ENCODE results near the gene LYPD6B.
"Not testable (repeated sequence)": the region's sequence is repeated elsewhere in the genome, so short reads cannot be mapped to it uniquely, and the experiment has no call there.

Gene LYPD6B

DNA sequence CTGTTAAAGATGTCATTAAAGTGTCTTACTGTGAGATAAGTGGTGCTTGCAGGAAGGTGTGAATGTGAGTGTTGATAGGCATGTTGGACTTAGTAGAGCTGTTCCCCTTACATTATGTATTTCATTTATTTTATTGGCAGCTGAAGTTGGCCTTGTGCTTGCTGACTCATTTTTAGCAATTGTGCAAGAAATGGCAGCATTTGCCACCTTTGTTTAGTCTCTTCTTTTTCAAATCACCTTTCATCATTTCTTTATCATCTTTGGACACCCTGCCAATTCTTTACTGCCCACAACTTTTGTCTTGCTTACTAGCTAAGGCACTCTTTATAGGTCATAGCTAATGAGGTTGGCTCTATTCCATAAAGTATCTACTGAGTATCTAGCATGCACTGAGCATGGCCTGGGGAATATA is 161.6 kb downstream of the LYPD6B start:
- DNase-seq (ENCODE audit: low read depth, low spot score) = no peak

DNA sequence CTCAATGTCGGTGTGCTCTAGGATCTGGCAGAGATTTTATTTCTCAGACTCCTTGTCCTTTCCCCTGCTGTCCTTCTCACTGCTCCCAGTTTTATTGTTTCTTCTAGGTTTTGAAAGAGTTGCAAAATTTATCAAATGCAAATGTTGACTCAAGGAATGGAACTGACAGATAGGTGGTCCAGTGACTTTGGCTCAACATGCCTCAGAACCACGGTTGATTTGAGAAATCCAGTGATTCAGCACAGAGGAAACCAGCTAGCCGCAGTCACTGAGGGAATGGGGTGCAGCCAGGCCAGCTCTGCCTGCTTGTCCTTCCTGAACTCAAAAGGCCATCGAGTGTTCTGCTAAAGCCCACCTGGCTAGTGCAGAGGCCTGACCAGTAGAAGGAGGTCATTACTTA is 166.2 kb downstream of the LYPD6B start:
- no peak for DNase-seq (ENCODE audit: low read depth, low spot score)

- DNase-seq (ENCODE audit: low read depth, low spot score) = no peak
Measured at GRCh38 chr2:149205143-149205542, 166.6 kb downstream of the LYPD6B start.

DNA sequence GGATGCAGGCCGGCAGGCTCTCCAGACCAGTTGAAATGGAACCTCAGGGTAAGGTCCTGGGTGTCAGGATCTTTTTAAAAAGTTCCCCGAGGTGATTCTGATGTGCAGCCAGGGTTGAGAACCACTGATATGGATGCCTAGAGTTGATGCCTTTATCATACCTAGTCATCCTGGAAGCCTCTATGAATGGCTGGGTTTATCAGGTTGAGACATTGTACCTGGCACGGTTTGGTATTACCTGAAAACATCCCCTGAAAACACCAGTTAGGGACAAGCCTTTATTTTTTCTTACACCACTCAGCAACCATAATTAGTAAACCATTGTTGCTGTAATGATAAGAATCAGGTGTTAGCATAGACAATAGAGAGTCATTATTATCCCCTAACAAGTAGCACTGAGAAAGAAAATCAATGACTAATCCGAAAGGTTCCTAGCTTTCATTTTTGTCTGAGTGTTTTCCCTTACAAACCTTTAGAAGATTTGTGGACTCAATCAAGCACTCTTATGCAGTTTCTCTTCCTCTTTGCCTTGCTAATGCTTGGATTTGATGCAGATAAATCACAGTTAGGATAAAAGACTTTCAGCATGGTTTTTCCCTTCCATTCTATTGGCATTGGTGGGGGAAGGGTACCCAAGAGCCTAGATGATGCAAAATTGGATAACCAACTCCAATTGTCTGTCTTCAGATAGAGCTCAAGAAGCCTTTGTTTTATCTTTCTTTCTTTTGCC is 175.4 kb downstream of the LYPD6B start:
- no peak for DNase-seq (ENCODE audit: low read depth, low spot score)

DNA sequence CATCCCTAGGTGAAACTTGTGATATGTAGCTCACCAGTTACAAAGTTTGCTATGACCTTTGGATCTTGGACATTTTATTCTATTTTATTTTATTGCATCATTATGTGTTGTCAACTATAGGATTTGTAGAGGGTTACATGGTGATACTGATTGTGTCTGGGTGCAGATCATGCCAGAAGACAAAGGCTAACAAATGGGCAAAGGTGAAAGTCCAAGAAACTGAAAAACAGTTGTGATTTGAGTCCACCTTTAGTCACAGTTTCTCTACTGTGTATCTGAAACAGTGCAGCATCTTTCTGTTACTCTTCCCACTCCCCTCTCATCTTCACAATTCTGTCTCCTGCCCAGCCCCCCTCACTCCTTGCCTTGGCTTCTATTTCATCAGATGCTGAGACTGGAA is 180.0 kb downstream of the LYPD6B start:
- no peak for DNase-seq (ENCODE audit: low read depth, low spot score)

DNA sequence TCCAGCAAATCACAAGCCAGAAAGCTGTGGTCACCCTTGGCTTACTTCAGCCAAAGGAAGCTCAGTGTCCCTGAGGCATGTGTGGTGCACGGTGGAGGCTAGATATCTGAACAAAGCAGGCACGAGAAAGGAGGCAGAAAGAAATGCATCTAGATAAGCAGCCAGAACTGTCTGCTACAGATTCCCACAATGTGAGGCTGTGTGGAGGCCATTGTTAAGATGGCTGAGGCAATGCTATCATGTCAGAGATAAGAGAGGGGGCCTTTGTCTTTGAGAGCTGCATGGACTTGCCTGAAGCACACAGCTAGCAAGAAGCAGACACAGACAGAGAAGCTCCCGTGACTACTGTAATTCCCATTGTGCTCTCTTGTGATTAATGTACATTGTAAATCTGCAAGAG is 181.4 kb downstream of the LYPD6B start:
- no peak for DNase-seq (ENCODE audit: low read depth, low spot score)

DNA sequence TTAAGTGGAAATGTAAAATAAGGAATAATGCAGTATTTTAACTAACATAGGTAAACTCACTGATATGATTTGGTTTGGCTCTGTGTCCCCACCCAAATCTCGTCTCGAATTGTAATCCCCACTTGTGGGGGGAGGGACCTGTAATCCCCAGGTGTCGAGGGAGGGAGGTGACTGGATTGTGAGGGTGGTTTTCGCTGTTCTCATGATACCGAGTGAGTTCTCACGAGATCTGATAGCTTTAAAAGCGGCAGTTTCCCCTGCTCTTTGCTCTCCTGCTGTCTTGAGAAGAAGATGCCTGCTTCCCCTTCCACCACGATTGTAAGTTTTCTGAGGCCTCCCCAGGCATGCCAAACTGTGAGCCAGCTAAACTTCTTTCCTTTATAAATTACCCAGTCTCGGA is 182.5 kb downstream of the LYPD6B start:
- DNase-seq (ENCODE audit: low read depth, low spot score) = no peak

GRCh38 chr2:149221898-149222297 is 183.4 kb downstream of the LYPD6B start:
- no peak for DNase-seq (ENCODE audit: low read depth, low spot score)

- DNase-seq (ENCODE audit: low read depth, low spot score) = no peak
Measured at GRCh38 chr2:149223472-149224095, 185.1 kb downstream of the LYPD6B start.

DNA sequence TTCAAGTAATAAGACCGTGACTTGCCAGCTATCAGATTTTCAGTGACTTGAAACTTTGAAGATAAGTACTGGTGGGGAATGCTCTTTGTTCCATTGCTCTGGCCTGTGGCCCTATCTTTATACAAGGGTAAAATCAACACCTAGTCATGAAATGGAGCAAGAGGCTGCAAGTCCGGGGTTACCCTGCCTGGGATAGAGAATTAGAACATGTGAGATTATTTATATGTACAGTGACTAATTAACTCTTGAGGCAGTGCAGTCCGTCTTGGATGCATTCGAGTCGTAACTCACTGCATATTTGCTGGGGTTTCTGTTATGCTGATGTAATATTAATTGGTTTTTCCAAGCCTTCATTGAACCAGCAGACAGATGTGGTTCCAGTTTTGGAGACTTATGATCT is 186.0 kb downstream of the LYPD6B start:
- no peak for DNase-seq (ENCODE audit: low read depth, low spot score)

DNA sequence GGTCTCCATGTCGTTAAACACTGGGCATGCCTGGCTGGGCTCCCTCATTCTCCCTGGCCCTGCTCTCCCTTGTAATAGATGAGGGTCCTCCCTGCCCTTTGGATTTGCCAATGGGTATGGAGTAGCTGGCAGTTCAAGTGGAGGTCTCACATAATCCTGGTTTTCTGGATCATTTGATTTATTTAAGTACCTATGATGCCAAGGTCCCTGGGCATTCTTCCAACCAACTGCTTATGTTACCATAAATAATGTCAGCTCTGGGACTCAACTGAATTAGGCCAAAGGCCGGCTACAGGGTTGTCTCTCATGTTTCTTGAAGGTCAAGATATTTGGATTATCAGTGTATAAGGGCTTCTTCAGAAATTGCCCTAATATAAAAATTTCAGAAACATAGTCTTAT is 186.9 kb downstream of the LYPD6B start:
- DNase-seq (ENCODE audit: low read depth, low spot score) = no peak

- DNase-seq (ENCODE audit: low read depth, low spot score) = no peak
Measured at GRCh38 chr2:149226790-149227189, 188.3 kb downstream of the LYPD6B start.

DNA sequence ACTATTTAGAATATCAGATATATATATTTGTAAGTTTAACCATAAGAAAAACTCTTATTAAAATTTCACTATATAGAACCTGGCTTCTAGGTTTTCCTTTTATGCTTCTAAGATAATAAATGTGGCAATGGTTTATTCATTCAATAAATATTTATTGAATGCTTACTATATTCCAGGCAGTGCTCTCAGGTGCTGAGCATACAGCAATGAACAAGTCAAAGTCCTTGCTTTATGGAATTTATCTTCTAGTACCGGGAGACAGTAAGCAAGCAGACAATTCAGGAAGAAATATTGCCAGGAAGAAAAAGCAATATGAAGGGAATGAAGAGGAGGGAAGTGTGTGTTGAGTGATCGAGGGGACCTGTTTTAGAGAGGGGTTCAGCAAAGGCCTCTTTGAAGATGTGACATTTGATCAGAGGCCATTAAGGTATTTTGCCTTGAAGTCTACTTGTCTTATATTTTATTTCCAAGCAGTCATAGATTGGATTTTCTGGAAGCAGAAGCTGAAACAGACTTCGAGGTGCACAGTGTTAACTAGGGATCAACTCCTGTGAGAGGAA is 197.4 kb downstream of the LYPD6B start:
- no peak for DNase-seq (ENCODE audit: low read depth, low spot score)

DNA sequence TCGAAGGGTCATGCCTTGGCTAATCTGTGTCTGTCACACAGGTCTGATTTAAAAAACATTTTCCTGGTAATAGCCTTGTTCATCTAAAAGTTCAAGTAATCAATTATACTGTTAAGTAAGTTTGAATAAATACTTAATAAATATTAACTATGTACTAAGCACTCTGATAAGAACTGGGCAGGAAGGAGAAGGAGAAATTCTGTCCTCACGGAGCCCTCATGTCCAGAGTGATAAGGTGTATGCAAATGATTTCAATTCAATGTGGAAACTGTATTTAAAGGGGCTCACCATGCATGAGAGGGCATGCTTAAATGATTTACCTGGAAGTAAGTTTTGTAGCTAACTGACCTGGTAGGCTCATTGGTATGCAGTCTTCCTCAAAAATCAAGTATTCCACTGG is 197.9 kb downstream of the LYPD6B start:
- DNase-seq (ENCODE audit: low read depth, low spot score) = no peak

GRCh38 chr2:149246186-149246585 is 207.7 kb downstream of the LYPD6B start:
- no peak for DNase-seq (ENCODE audit: low read depth, low spot score)

GRCh38 chr2:149251436-149251835 is 212.9 kb downstream of the LYPD6B start:
- DNase-seq (ENCODE audit: low read depth, low spot score) = not testable (repeated sequence)

- not testable (repeated sequence) for DNase-seq (ENCODE audit: low read depth, low spot score)
Measured at GRCh38 chr2:149256877-149257276, 218.4 kb downstream of the LYPD6B start.

- DNase-seq (ENCODE audit: low read depth, low spot score) = no peak
Measured at GRCh38 chr2:149258531-149258930, 220.0 kb downstream of the LYPD6B start.

GRCh38 chr2:149259136-149259535 is 220.6 kb downstream of the LYPD6B start:
- no peak for DNase-seq (ENCODE audit: low read depth, low spot score)

- DNase-seq (ENCODE audit: low read depth, low spot score) = no peak
Measured at GRCh38 chr2:149261692-149262091, 223.2 kb downstream of the LYPD6B start.
